HEK293 (cell line): Measurements from ENCODE around the gene ANO1.

Experiments used
- HOXD13 ChIP-seq: sonication (generic); formaldehyde crosslinking; IDR thresholded peaks from 2 replicates; pipeline ENCODE4 v1.8.0; 2022; ENCODE audit warnings: missing genetic modification reagents, borderline replicate concordance
- KLF10 ChIP-seq: fragments of 450-650 bp; IDR thresholded peaks from 2 replicates; pipeline ENCODE4 v1.5.1; 2018; ENCODE audit warnings: missing biosample characterization, mild to moderate bottlenecking, missing genetic modification characterization
- RBAK ChIP-seq: fragments of 450-650 bp; formaldehyde crosslinking; IDR thresholded peaks from 2 replicates; pipeline ENCODE4 v1.5.1; 2016; ENCODE audit warnings: missing biosample characterization, missing genetic modification characterization
- ZBTB8A ChIP-seq: fragments of 450-650 bp; formaldehyde crosslinking; IDR thresholded peaks from 2 replicates; pipeline ENCODE4 v1.5.1; 2016; ENCODE audit warnings: missing biosample characterization, missing genetic modification characterization
- ZNF10 ChIP-seq: fragments of 450-650 bp; formaldehyde crosslinking; IDR thresholded peaks from 2 replicates; pipeline ENCODE4 v1.5.1; 2017; ENCODE audit warnings: missing biosample characterization, missing genetic modification characterization
- ZNF184 ChIP-seq: fragments of 450-650 bp; IDR thresholded peaks from 2 replicates; pipeline ENCODE4 v1.5.1; 2018; ENCODE audit warnings: missing biosample characterization, mild to moderate bottlenecking, missing genetic modification characterization
- ZNF221 ChIP-seq: fragments of 450-650 bp; formaldehyde crosslinking; IDR thresholded peaks from 2 replicates; pipeline ENCODE4 v1.5.1; 2017; ENCODE audit warnings: missing biosample characterization, missing genetic modification characterization, borderline replicate concordance
- ZNF274 ChIP-seq, 2 experiments: fragments of 200-500 bp in 1 of 2; fragments of 450-650 bp in 1 of 2; sonication (Bioruptor generic) in 1 of 2; formaldehyde crosslinking in 1 of 2; IDR thresholded peaks; 2 replicates each; pipeline versions ENCODE4 v1.5.1 to v1.6.1; 2014 to 2016; ENCODE audit warnings: borderline replicate concordance in 1 of 2, inconsistent platforms in 1 of 2, low read length in 1 of 2, missing biosample characterization in 1 of 2, missing genetic modification characterization in 1 of 2
- ZNF324 ChIP-seq: fragments of 450-650 bp; formaldehyde crosslinking; IDR thresholded peaks from 2 replicates; pipeline ENCODE4 v1.5.1; 2016; ENCODE audit warnings: missing biosample characterization, missing genetic modification characterization
- ZNF341 ChIP-seq: fragments of 450-650 bp; formaldehyde crosslinking; IDR thresholded peaks from 2 replicates; pipeline ENCODE4; 2016; ENCODE audit warnings: low read depth, missing biosample characterization, missing genetic modification characterization
- ZNF624 ChIP-seq: fragments of 450-650 bp; formaldehyde crosslinking; IDR thresholded peaks from 2 replicates; pipeline ENCODE4 v1.5.1; 2017; ENCODE audit warnings: missing biosample characterization, missing genetic modification characterization
- TF ChIP-seq, protein P1 (sequence below): fragments of 450-650 bp; formaldehyde crosslinking; IDR thresholded peaks from 2 replicates; pipeline ENCODE4 v1.5.1; 2016; ENCODE audit warnings: missing biosample characterization, missing genetic modification characterization
- TF ChIP-seq, protein P2 (sequence below): fragments of 450-650 bp; formaldehyde crosslinking; IDR thresholded peaks from 2 replicates; pipeline ENCODE4 v1.5.1; 2016; ENCODE audit warnings: missing biosample characterization, missing genetic modification characterization
- TF ChIP-seq, protein P3 (sequence below): fragments of 450-650 bp; IDR thresholded peaks from 2 replicates; pipeline ENCODE4 v1.5.1; 2018; ENCODE audit warnings: missing biosample characterization, missing genetic modification characterization

DNA sequence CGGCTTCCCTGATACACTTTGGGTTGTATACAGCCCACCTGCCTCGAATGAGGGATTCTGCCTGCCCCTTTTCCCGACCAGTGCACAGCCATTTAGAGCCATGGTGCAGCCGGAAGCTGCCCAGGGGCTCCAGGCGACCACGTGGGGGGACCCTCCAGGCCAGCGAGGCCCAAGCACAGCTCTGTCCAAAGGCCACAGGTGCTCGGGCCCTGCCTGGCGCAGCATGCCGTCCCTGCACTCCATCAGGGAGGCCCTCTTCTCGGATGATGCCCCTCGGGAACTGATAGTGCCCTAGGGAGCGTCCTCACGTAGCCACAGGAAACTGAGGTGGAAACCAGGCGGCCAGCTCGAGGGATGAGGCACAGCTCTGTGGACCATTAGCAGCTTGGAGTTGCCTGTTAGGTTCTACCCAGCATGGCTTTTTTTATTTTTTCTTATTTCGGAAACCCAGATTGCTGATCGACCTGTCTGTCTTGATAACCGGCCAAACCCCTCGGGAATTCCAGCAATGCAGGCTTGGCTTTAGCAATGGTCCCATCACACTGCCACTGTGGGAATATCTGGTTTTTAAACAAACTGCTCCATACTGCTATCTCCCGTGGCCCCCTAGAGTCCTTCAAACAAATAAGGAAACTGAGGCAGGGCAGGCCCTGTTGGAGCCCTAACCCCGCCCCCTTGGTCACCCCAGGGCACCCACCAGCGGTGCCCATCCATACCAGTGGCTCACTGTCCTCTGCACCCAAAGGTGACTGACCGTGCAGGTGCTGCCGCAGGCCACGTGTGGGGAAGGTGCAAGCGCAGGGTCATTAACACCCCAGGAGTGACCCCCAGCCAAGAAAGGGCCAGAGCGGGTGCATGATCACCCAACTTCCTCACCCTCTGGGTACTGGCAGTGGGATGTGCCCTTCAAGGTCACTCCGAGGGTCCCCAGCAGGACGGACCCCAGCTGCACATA is 8.0 kb downstream of the ANO1 start:
- TF ChIP-seq KLF10 (no peak), ZNF184 (tag by site-specific recombination) (no peak), ZNF274 (IDR thresholded peaks at IDR 0.05; ENCODE audit: low read length) (no peak), ZNF274 (tag by site-specific recombination; IDR thresholded peaks at IDR 0.05; ENCODE audit: borderline replicate concordance) (no peak), ZNF624 (tag by site-specific recombination) (no peak), ZNF341 (no peak), ZNF10 (tag by site-specific recombination) (no peak), RBAK (tag by site-specific recombination) (no peak), HOXD13 (CRISPR knock-in tag) (no peak), ZNF324 (tag by site-specific recombination) (no peak), ZNF221 (tag by site-specific recombination) (no peak), ZBTB8A (tag by site-specific recombination) (no peak)
- TF ChIP-seq, protein P1, sequence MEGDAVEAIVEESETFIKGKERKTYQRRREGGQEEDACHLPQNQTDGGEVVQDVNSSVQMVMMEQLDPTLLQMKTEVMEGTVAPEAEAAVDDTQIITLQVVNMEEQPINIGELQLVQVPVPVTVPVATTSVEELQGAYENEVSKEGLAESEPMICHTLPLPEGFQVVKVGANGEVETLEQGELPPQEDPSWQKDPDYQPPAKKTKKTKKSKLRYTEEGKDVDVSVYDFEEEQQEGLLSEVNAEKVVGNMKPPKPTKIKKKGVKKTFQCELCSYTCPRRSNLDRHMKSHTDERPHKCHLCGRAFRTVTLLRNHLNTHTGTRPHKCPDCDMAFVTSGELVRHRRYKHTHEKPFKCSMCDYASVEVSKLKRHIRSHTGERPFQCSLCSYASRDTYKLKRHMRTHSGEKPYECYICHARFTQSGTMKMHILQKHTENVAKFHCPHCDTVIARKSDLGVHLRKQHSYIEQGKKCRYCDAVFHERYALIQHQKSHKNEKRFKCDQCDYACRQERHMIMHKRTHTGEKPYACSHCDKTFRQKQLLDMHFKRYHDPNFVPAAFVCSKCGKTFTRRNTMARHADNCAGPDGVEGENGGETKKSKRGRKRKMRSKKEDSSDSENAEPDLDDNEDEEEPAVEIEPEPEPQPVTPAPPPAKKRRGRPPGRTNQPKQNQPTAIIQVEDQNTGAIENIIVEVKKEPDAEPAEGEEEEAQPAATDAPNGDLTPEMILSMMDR (tag by site-specific recombination): no peak
- TF ChIP-seq, protein P2, sequence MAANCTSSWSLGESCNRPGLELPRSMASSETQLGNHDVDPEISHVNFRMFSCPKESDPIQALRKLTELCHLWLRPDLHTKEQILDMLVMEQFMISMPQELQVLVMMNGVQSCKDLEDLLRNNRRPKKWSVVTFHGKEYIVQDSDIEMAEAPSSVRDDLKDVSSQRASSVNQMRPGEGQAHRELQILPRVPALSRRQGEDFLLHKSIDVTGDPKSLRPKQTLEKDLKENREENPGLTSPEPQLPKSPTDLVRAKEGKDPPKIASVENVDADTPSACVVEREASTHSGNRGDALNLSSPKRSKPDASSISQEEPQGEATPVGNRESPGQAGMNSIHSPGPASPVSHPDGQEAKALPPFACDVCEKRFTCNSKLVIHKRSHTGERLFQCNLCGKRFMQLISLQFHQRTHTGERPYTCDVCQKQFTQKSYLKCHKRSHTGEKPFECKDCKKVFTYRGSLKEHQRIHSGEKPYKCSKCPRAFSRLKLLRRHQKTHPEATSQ: no peak
- TF ChIP-seq, protein P3, sequence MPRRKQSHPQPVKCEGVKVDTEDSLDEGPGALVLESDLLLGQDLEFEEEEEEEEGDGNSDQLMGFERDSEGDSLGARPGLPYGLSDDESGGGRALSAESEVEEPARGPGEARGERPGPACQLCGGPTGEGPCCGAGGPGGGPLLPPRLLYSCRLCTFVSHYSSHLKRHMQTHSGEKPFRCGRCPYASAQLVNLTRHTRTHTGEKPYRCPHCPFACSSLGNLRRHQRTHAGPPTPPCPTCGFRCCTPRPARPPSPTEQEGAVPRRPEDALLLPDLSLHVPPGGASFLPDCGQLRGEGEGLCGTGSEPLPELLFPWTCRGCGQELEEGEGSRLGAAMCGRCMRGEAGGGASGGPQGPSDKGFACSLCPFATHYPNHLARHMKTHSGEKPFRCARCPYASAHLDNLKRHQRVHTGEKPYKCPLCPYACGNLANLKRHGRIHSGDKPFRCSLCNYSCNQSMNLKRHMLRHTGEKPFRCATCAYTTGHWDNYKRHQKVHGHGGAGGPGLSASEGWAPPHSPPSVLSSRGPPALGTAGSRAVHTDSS (tag by site-specific recombination): no peak
